Thyroid gland (tissue), 4 donors: ENCODE measurements around the gene MLLT1. TPM values are rescaled to one million over a fixed set of nuclear protein-coding genes. Genes with fewer than 3 reads are reported as not detected.

Experiments used
- DNase-seq, 2 donors: peaks; one replicate each; pipeline ENCODE4 v3.0.0-alpha.2; 2019
- H3K27ac ChIP-seq, 3 donors: fragments of 200-600 bp; sonication (generic); 1 replicate in 2 of 3; 2 replicates in 1 of 3; pipeline ENCODE4 v1.5.1; 2016 to 2019; ENCODE audit warnings: mild to moderate bottlenecking in 1 of 3, moderate library complexity in 1 of 3
- H3K27me3 ChIP-seq: fragments of 200-600 bp; sonication (generic); one replicate; pipeline ENCODE4 v1.5.1; 2019
- H3K36me3 ChIP-seq, 2 donors: fragments of 200-600 bp; sonication (generic); one replicate each; pipeline ENCODE4 v1.5.1; 2016 to 2019
- H3K4me1 ChIP-seq, 2 donors: fragments of 200-600 bp; sonication (generic); one replicate each; pipeline ENCODE4 v1.5.1; 2017 to 2019
- H3K4me3 ChIP-seq, 3 donors: fragments of 200-600 bp; sonication (generic); replicated peaks in 1 of 3; 1 replicate in 2 of 3; 2 replicates in 1 of 3; pipeline ENCODE4 v1.5.1; 2016; ENCODE audit warnings: mild to moderate bottlenecking in 1 of 3
- H3K9me3 ChIP-seq: fragments of 200-600 bp; sonication (generic); one replicate; pipeline ENCODE4 v1.5.1; 2017
- POLR2A ChIP-seq, 2 donors: fragments of 450-650 bp; IDR thresholded peaks; one replicate each; pipeline ENCODE4 v1.6.1; 2017; ENCODE audit warnings: antibody characterized with exemption in 2 of 2, mild to moderate bottlenecking in 2 of 2, moderate library complexity in 1 of 2
- WGBS, 2 donors: methylation state at CpG; one replicate each; pipeline ENCODE4 v1.1.5; 2017; 5-methylcytosine and 5-hydroxymethylcytosine counted together
- intact Hi-C: fragments of 100-400 bp; cut with DNase I; formaldehyde crosslinking; loops from one replicate; pipeline ENCODE4 v1.15.1; 2023
- total RNA-seq, 4 donors: library from RNA; depleted of rRNA; stranded (reverse); fragments of >200 nt; gene quantifications; one replicate each; pipeline ENCODE4 v1.2.3, GENCODE V29; 2016
- TF ChIP-seq, protein P1 (sequence below), 6 experiments: fragments of 200-600 bp in 3 of 6; fragments of 450-650 bp in 3 of 6; sonication (generic) in 3 of 6; IDR thresholded peaks; one replicate each; pipeline ENCODE4 v1.5.1; 2016 to 2019; ENCODE audit warnings: antibody characterized with exemption in 6 of 6, mild to moderate bottlenecking in 2 of 6, inconsistent platforms in 1 of 6, moderate library complexity in 1 of 6

MLLT1 gene
- total RNA-seq, 4 donors from 2014 or later: 19.2 to 35.0 (median 26.7) TPM

DNA sequence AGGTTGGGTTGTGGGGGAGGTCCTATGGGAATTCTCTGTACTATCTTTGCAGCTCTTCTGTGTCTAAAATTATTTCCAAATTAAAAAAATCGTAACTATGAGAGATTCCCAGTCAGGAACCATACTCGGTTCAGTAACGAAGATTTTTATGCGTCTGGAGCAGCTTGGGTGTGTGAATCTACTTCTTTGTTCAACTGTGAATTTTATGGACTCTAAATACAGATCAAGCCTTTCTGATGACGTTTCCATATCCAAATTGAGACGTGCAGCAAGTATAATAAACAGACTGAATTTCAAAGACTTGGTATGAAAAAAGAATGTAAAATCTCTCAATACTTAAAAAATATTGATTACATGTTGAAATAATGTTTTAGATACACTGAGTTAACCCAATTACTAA, 30.9 kb downstream of the MLLT1 start:
- Histone ChIP-seq H3K27ac (no peak overlapping the region), H3K4me3 (no peak overlapping the region), H3K4me1 (peaks cover 0 to 1% of the 10 kb centered on the region in 2 donors), H3K27me3 (no peaks in the 10 kb centered on the region), H3K36me3 (no peaks in the 10 kb centered on the region), H3K9me3 (no peaks in the 10 kb centered on the region)
- no peak for DNase-seq
- 76 to 80% methylated on average over 6 of the region's 6 CpGs for WGBS, 2 donors
- no peak for TF ChIP-seq POLR2A (IDR thresholded peaks at IDR 0.05)
- TF ChIP-seq, protein P1, sequence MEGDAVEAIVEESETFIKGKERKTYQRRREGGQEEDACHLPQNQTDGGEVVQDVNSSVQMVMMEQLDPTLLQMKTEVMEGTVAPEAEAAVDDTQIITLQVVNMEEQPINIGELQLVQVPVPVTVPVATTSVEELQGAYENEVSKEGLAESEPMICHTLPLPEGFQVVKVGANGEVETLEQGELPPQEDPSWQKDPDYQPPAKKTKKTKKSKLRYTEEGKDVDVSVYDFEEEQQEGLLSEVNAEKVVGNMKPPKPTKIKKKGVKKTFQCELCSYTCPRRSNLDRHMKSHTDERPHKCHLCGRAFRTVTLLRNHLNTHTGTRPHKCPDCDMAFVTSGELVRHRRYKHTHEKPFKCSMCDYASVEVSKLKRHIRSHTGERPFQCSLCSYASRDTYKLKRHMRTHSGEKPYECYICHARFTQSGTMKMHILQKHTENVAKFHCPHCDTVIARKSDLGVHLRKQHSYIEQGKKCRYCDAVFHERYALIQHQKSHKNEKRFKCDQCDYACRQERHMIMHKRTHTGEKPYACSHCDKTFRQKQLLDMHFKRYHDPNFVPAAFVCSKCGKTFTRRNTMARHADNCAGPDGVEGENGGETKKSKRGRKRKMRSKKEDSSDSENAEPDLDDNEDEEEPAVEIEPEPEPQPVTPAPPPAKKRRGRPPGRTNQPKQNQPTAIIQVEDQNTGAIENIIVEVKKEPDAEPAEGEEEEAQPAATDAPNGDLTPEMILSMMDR (IDR thresholded peaks at IDR 0.05): no peak
- intact Hi-C loops: no loop called here

DNA sequence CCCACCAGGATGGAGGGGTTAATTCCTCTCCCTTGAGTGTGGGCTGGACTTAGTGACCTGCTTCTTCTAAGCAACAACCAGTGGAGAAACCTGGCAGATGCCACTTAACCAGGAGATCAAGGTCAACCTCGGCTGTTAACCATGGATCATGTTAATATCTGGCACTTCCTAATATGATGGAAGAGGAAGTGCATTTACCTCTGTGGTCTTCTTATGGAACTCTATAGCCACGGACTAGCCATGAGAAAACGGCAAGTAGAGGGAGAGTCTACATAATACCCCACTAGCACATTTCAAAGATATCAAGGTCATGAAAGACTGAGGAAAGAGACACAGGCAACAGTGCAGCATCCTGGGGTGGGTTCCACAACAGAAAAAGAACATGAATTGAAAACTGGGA, 31.4 kb downstream of the MLLT1 start:
- WGBS, 2 donors: 80 to 82% methylated on average over 3 of the region's 3 CpGs
- Histone ChIP-seq H3K27me3 (no peaks in the 10 kb centered on the region), H3K4me1 (peaks cover 0 to 4% of the 10 kb centered on the region in 2 donors), H3K4me3 (no peak overlapping the region), H3K36me3 (no peaks in the 10 kb centered on the region), H3K9me3 (no peaks in the 10 kb centered on the region), H3K27ac (no peak overlapping the region)
- DNase-seq: no peak
- intact Hi-C loops: no loop called here
- TF ChIP-seq POLR2A (IDR thresholded peaks at IDR 0.05): no peak
- TF ChIP-seq, protein P1 (IDR thresholded peaks at IDR 0.05): no peak

DNA sequence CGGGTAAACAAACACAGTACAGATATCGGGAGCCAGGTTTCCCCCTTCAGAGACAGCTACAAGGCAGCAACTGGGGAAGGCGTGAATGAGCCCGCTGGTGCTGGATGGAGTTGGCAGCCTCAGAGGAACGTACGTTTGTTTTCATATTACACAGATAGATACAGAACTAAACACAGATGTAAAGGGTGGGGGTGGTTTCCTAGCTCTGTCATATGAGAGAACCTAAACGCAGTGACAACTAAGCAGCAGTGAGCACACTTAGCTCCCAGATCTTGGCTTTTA, 32.8 kb downstream of the MLLT1 start:
- intact Hi-C loops: no loop called here
- Histone ChIP-seq H3K4me3 (no peak overlapping the region), H3K36me3 (no peaks in the 10 kb centered on the region), H3K27ac (no peak overlapping the region), H3K9me3 (no peaks in the 10 kb centered on the region), H3K4me1 (peaks cover 0 to 14% of the 10 kb centered on the region in 2 donors), H3K27me3 (no peaks in the 10 kb centered on the region)
- TF ChIP-seq POLR2A (IDR thresholded peaks at IDR 0.05): no peak
- no peak for DNase-seq
- 95 to 97% methylated on average over 7 of the region's 7 CpGs for WGBS, 2 donors

DNA sequence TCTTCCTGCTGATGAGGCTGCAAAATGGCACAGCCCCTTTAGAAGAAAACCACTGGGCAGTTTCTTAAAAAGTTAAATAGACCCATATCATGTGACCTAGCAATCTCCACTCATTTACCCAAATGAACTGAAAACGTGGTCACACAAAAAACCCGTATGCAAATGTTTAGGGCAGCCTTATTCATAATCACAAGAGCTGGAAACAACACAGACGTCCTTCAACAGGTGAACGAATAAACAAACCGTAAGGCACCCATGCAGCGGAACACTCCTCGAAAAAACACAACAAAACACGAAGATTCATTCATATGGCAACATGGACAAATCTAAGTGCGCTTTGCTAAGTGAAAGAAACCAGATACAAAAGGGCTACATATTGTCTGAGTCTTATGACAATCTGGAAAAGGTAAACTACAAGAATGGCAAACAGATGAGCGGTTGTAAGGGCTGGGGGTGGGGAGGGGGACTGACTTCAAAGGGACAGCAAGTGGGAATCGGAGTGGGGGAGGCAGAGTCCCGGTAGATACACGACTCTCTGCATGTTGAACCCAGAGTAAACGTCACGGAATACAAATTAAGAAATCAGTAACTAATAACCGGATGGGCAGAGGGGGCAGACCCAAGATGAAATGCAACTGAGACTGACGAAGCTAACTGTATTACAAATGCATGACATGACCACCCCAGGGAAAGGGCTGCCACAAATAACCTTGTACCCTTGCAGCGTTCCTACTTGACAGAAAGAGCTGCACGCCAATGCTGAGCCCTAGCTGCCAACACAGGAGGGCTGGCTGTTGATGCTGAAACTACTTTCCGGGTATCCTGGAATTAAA, 33.4 kb downstream of the MLLT1 start:
- no peak for DNase-seq
- H3K4me1 ChIP-seq: peaks cover 0 to 17% of the 10 kb centered on the region in 2 donors
- no peaks in the 10 kb centered on the region for H3K9me3 ChIP-seq
- TF ChIP-seq, protein P1 (IDR thresholded peaks at IDR 0.05): no peak
- no peak for TF ChIP-seq POLR2A (IDR thresholded peaks at IDR 0.05)
- no peaks in the 10 kb centered on the region for H3K36me3 ChIP-seq
- no peaks in the 10 kb centered on the region for H3K27me3 ChIP-seq
- intact Hi-C loops: no loop called here
- H3K27ac ChIP-seq: no peak overlapping the region
- 93 to 95% methylated on average over 20 of the region's 20 CpGs for WGBS, 2 donors
- H3K4me3 ChIP-seq: no peak overlapping the region

DNA sequence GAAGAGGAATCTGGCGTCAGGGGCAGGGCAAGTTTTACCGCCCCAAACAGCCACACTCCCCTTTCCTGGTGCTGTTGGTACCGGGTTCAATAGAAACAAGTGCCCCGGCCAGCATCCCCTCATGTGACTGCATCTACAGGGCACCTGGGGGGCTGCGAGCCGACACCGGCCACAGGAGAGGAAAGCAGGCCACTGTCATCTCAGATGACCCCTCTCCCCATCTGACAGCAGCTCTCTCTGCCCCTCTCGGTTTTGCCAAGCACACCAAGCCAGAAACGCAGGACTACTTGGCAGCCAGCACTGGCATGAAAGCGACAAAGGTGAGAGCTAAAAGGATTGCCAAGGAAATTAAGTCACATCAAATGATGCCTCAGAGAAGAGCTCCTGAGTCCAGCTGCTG, 37.1 kb downstream of the MLLT1 start:
- intact Hi-C loops: no loop called here
- Histone ChIP-seq H3K9me3 (no peaks in the 10 kb centered on the region), H3K36me3 (no peaks in the 10 kb centered on the region), H3K27me3 (no peaks in the 10 kb centered on the region), H3K27ac (peak overlapping the region in 1 of 3 donors; percentile 4), H3K4me3 (no peak overlapping the region), H3K4me1 (peaks cover 4 to 28% of the 10 kb centered on the region in 2 donors)
- no peak for DNase-seq
- TF ChIP-seq, protein P1 (IDR thresholded peaks at IDR 0.05): no peak
- TF ChIP-seq POLR2A (IDR thresholded peaks at IDR 0.05): no peak
- 84 to 85% methylated on average over 7 to 10 of the region's 10 CpGs for WGBS, 2 donors
